Ishikawa (cell line): ENCODE data around the gene SYNE3.

Experiments used
- CEBPB ChIP-seq: IDR thresholded peaks from 2 replicates; pipeline ENCODE4 v1.6.1; 2012
- CREB1 ChIP-seq: IDR thresholded peaks from 2 replicates; pipeline ENCODE4 v1.6.1; 2012; ENCODE audit warnings: low read depth
- EP300 ChIP-seq: IDR thresholded peaks from 2 replicates; pipeline ENCODE4 v1.6.1; 2012; ENCODE audit warnings: borderline replicate concordance
- NFIC ChIP-seq: IDR thresholded peaks from 2 replicates; pipeline ENCODE4 v1.6.1; 2012
- RAD21 ChIP-seq: IDR thresholded peaks from 2 replicates; pipeline ENCODE4 v1.6.1; 2012; ENCODE audit warnings: low read depth
- TEAD4 ChIP-seq: IDR thresholded peaks from 2 replicates; pipeline ENCODE4 v1.6.1; 2012
- YY1 ChIP-seq: IDR thresholded peaks from 2 replicates; pipeline ENCODE4 v1.6.1; 2012; ENCODE audit warnings: low read depth
- TF ChIP-seq, protein P1 (sequence below): IDR thresholded peaks from 2 replicates; pipeline ENCODE4 v1.6.1; 2012; ENCODE audit warnings: low read depth, mild to moderate bottlenecking

DNA sequence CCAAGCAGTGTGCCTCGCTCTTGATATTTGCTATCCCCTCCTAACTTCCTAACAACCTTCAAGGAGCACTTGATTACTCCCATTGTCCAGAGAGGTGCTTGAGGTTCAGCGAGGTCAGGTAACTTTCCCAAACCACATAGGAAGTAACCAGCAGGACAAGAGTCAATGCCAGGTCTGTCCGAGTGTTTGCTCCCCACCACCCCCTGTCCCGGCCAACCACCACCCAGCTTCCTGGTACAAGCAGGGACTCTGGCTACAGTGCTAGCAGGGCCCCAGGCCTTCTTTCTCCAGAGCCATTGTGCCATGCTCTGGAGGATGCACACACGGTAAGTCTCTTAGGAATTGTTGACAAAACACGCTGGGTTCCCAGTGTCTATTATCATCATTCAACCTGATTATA, 49.2 kb downstream of the SYNE3 start:
- TF ChIP-seq RAD21 (no peak), YY1 (no peak), EP300 (no peak), CEBPB (no peak), NFIC (no peak), CREB1 (no peak), TEAD4 (no peak)
- TF ChIP-seq, protein P1, sequence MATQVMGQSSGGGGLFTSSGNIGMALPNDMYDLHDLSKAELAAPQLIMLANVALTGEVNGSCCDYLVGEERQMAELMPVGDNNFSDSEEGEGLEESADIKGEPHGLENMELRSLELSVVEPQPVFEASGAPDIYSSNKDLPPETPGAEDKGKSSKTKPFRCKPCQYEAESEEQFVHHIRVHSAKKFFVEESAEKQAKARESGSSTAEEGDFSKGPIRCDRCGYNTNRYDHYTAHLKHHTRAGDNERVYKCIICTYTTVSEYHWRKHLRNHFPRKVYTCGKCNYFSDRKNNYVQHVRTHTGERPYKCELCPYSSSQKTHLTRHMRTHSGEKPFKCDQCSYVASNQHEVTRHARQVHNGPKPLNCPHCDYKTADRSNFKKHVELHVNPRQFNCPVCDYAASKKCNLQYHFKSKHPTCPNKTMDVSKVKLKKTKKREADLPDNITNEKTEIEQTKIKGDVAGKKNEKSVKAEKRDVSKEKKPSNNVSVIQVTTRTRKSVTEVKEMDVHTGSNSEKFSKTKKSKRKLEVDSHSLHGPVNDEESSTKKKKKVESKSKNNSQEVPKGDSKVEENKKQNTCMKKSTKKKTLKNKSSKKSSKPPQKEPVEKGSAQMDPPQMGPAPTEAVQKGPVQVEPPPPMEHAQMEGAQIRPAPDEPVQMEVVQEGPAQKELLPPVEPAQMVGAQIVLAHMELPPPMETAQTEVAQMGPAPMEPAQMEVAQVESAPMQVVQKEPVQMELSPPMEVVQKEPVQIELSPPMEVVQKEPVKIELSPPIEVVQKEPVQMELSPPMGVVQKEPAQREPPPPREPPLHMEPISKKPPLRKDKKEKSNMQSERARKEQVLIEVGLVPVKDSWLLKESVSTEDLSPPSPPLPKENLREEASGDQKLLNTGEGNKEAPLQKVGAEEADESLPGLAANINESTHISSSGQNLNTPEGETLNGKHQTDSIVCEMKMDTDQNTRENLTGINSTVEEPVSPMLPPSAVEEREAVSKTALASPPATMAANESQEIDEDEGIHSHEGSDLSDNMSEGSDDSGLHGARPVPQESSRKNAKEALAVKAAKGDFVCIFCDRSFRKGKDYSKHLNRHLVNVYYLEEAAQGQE: no peak
